Endothelial cell of umbilical vein (primary cell): ENCODE results near the gene GLB1L. TPM values are rescaled to one million over a fixed set of nuclear protein-coding genes. Genes with fewer than 3 reads are reported as not detected.

Experiments
- BruUV-seq: library from RNA; stranded (reverse); fragments of 400-500 nt; replicated peaks from 2 replicates; lab custom pipeline; 2021; lab: Mats Ljungman, UMichigan
- CTCF ChIA-PET: fragments of 300-600, 350-600 bp; sonication (Branson Sonifier 250); formaldehyde crosslinking; loops from one replicate; lab custom pipeline; 2021; ENCODE audit warnings: antibody characterized with exemption, inconsistent platforms; lab: Charles Lee
- POLR2A ChIA-PET: fragments of 300-600, 350-600 bp; sonication (Branson Sonifier 250); formaldehyde crosslinking; loops from one replicate; lab custom pipeline; 2021; ENCODE audit warnings: antibody characterized with exemption, inconsistent platforms; lab: Charles Lee
- DNase-seq: peaks from one replicate; pipeline ENCODE4 v3.0.0-alpha.2; 2011; ENCODE audit warnings: low read depth, low spot score
- FAIRE-seq: peaks from 2 replicates; lab custom pipeline; 2011; peaks lifted over from hg19 to GRCh38; lab: Jason Lieb, UNC
- H2AFZ ChIP-seq: 2 replicates; pipeline ENCODE4 v1.6.0; 2012; ENCODE audit warnings: low read depth, low read length, control low read depth, inconsistent platforms
- H3K27ac ChIP-seq: 2 replicates; pipeline ENCODE4 v1.5.1; 2011; ENCODE audit warnings: low read depth, mild to moderate bottlenecking, control low read depth, low read length, moderate library complexity; ENCODE audit not compliant: insufficient read depth
- H3K27me3 ChIP-seq, 2 experiments: 2 replicates each; pipeline versions ENCODE4 v1.6.0 to v1.6.1; 2011; ENCODE audit warnings: low read length in 2 of 2, mixed read lengths in 1 of 2; ENCODE audit not compliant: control insufficient read depth in 2 of 2, insufficient read depth in 2 of 2
- H3K36me3 ChIP-seq, 2 experiments: 2 replicates in 1 of 2; 3 replicates in 1 of 2; pipeline ENCODE4 v1.5.1; 2011; ENCODE audit warnings: low read length in 2 of 2, mild to moderate bottlenecking in 1 of 2, moderate library complexity in 1 of 2; ENCODE audit not compliant: control insufficient read depth in 2 of 2, insufficient read depth in 2 of 2; ENCODE audit errors: extremely low read depth in 1 of 2
- H3K4me1 ChIP-seq: 3 replicates; pipeline ENCODE4 v1.5.1; 2011; ENCODE audit warnings: mild to moderate bottlenecking, low read length; ENCODE audit not compliant: control insufficient read depth, insufficient read depth; ENCODE audit errors: extremely low read depth
- H3K4me2 ChIP-seq: 2 replicates; pipeline ENCODE4 v1.6.1; 2011; ENCODE audit warnings: low read length, control low read depth, mixed read lengths; ENCODE audit not compliant: insufficient read depth
- H3K4me3 ChIP-seq, 3 experiments: fragments of 200-600 bp in 1 of 3; sonication (generic), shearing (Covaris generic) in 1 of 3; replicated peaks in 1 of 3; 2 replicates each; pipeline ENCODE4 v1.5.1; 2011 to 2016; ENCODE audit warnings: control low read depth in 3 of 3, low read length in 3 of 3, mild to moderate bottlenecking in 2 of 3, inconsistent platforms in 1 of 3, low read depth in 1 of 3, moderate library complexity in 1 of 3; ENCODE audit not compliant: insufficient read depth in 1 of 3
- H3K79me2 ChIP-seq: 2 replicates; pipeline ENCODE4 v1.6.0; 2012; ENCODE audit warnings: low read length, inconsistent platforms; ENCODE audit not compliant: control insufficient read depth, insufficient read depth
- H3K9ac ChIP-seq: replicated peaks from 2 replicates; pipeline ENCODE3; 2011; ENCODE audit warnings: low read length, control low read depth; ENCODE audit not compliant: insufficient read depth; ENCODE audit errors: extremely low read depth
- H3K9me1 ChIP-seq: replicated peaks from 3 replicates; pipeline ENCODE4 v1.6.0; 2011; ENCODE audit warnings: mild to moderate bottlenecking, low read length; ENCODE audit not compliant: control insufficient read depth, insufficient read depth; ENCODE audit errors: extremely low read depth
- H3K9me3 ChIP-seq: replicated peaks from 2 replicates; pipeline ENCODE4 v1.5.1; 2012; ENCODE audit warnings: low read length, inconsistent platforms; ENCODE audit not compliant: control insufficient read depth, insufficient read depth
- H4K20me1 ChIP-seq: replicated peaks from 2 replicates; pipeline ENCODE3; 2011; ENCODE audit warnings: mild to moderate bottlenecking, low read length; ENCODE audit not compliant: control insufficient read depth, insufficient read depth; ENCODE audit errors: extremely low read depth
- EZH2 ChIP-seq: IDR thresholded peaks from 2 replicates; pipeline ENCODE4 v1.6.1; 2012; ENCODE audit warnings: borderline replicate concordance, low read depth, mild to moderate bottlenecking, moderate library complexity, low read length, inconsistent platforms; ENCODE audit not compliant: severe bottlenecking
- FOS ChIP-seq: IDR thresholded peaks from 2 replicates; pipeline ENCODE4 v1.6.1; 2011; ENCODE audit warnings: mild to moderate bottlenecking, low read length, moderate library complexity, borderline replicate concordance; ENCODE audit not compliant: insufficient read depth
- GATA2 ChIP-seq: IDR thresholded peaks from 2 replicates; pipeline ENCODE4 v1.7.0; 2011; ENCODE audit warnings: low read depth, mild to moderate bottlenecking, moderate library complexity, mixed read lengths, low read length; ENCODE audit not compliant: insufficient read length, insufficient read depth
- JUN ChIP-seq: IDR thresholded peaks from 2 replicates; pipeline ENCODE4 v1.6.1; 2011; ENCODE audit warnings: borderline replicate concordance, low read depth; ENCODE audit not compliant: insufficient read length, insufficient read depth
- MYC ChIP-seq: IDR thresholded peaks from one replicate; pipeline ENCODE4 v1.6.1; 2011; ENCODE audit warnings: mild to moderate bottlenecking, low read depth, low read length
- POLR2A ChIP-seq: IDR thresholded peaks from 2 replicates; pipeline ENCODE4 v1.6.1; 2012; ENCODE audit warnings: low read depth, mild to moderate bottlenecking, control low read depth, low read length
- POLR2AphosphoS5 ChIP-seq: IDR thresholded peaks from 2 replicates; pipeline ENCODE4 v1.6.1; 2012; ENCODE audit warnings: low read depth, mild to moderate bottlenecking, control low read depth, low read length, moderate library complexity; ENCODE audit not compliant: insufficient read depth
- dilution Hi-C: fragments of 300-500 bp; cut with MboI; formaldehyde crosslinking; loops from one replicate; pipeline ENCODE4 v1.15.0; 2019; ENCODE audit warnings: low sequenced_read_pairs; ENCODE audit not compliant: extremely low pct_ligation_motif_present
- intact Hi-C: fragments of 100-400 bp; cut with micrococcal nuclease; formaldehyde crosslinking; loops from one replicate; pipeline ENCODE4 v1.10.0; 2022
- polyA plus RNA-seq, 4 experiments: library from polyadenylated mRNA; depleted of rRNA in 3 of 4; stranded (reverse) in 3 of 4; unstranded in 1 of 4; fragments of >200 nt; gene quantifications; 2 replicates each; pipeline versions ENCODE4 v1.2.1 to v1.2.3, GENCODE V29; 2011 to 2012; ENCODE audit warnings: missing spikeins in 1 of 4
- total RNA-seq: library from RNA; stranded (reverse); gene quantifications from 2 replicates; pipeline ENCODE4 v1.2.3, GENCODE V29; 2021
- TF ChIP-seq, protein P1 (sequence below), 2 donors: IDR thresholded peaks; 1 replicate in 1 of 2; 2 replicates in 1 of 2; pipeline ENCODE4 v1.5.1; 2011; ENCODE audit warnings: low read length in 2 of 2, mild to moderate bottlenecking in 2 of 2, moderate library complexity in 2 of 2, control low read depth in 1 of 2, inconsistent platforms in 1 of 2, low read depth in 1 of 2; ENCODE audit not compliant: insufficient read depth in 1 of 2; ENCODE audit errors: extremely low read depth in 1 of 2
- TF ChIP-seq, protein P2 (sequence below): IDR thresholded peaks from 2 replicates; pipeline ENCODE4 v1.6.1; 2011; ENCODE audit not compliant: insufficient read depth, insufficient read length

GLB1L gene
- total and polyA plus RNA-seq, 2 donors (not counting 3 experiments of a cell fraction or from before 2014, with no cell fraction given): 9.2 to 11.9 TPM

DNA sequence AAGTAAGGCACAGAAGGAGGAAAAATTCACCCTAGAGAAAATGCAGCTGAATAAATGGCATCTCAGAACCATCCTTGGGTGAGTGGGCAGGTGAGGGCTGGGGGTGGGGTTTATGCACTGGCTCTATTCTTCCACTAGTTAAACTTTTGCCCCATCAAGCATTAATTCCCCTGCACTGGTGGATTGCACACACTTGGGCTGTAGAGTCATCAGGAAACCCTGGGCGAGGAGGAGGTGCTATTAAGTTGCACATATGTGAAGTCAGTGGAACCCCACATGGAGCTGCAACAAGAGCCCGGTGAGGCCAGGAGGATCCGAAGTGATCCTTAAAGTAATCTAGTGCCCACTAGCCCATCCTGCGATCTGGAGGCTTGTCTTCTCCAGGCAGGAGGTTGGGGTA, 27.1 kb upstream of the GLB1L start:
- no peak for DNase-seq
- FAIRE-seq: no peak
- dilution Hi-C loops (no loop called here), intact Hi-C loops (no loop called here)
- Histone ChIP-seq H3K36me3 (no peaks in the 10 kb centered on the region), H3K4me3 (no peak overlapping the region), H3K79me2 (no peaks in the 10 kb centered on the region), H3K4me2 (no peak overlapping the region), H4K20me1 (no peaks in the 10 kb centered on the region), H3K9ac (no peak overlapping the region), H3K9me3 (no peaks in the 10 kb centered on the region), H2AFZ (no peak overlapping the region), H3K4me1 (no peaks in the 10 kb centered on the region), H3K27me3 (peaks cover 4 to 10% of the 10 kb centered on the region in 2 experiments), H3K9me1 (no peaks in the 10 kb centered on the region), H3K27ac (no peak overlapping the region)
- no peak for TF ChIP-seq EZH2
- no peak for TF ChIP-seq JUN
- no peak for TF ChIP-seq POLR2AphosphoS5
- TF ChIP-seq FOS: no peak
- TF ChIP-seq GATA2: no peak
- TF ChIP-seq, protein P1, sequence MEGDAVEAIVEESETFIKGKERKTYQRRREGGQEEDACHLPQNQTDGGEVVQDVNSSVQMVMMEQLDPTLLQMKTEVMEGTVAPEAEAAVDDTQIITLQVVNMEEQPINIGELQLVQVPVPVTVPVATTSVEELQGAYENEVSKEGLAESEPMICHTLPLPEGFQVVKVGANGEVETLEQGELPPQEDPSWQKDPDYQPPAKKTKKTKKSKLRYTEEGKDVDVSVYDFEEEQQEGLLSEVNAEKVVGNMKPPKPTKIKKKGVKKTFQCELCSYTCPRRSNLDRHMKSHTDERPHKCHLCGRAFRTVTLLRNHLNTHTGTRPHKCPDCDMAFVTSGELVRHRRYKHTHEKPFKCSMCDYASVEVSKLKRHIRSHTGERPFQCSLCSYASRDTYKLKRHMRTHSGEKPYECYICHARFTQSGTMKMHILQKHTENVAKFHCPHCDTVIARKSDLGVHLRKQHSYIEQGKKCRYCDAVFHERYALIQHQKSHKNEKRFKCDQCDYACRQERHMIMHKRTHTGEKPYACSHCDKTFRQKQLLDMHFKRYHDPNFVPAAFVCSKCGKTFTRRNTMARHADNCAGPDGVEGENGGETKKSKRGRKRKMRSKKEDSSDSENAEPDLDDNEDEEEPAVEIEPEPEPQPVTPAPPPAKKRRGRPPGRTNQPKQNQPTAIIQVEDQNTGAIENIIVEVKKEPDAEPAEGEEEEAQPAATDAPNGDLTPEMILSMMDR (IDR thresholded peaks at IDR 0.05; ENCODE audit: extremely low read depth in 1 of 2, insufficient read depth in 1 of 2, low read depth in 1 of 2, low read length in 2 of 2): no peak
- TF ChIP-seq, protein P2, sequence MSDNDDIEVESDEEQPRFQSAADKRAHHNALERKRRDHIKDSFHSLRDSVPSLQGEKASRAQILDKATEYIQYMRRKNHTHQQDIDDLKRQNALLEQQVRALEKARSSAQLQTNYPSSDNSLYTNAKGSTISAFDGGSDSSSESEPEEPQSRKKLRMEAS: no peak
- no peak for TF ChIP-seq MYC
- no peak for TF ChIP-seq POLR2A
- ChIA-PET POLR2A (interaction anchor here (0.5 kb wide), 1 partner anchor 172 kb away, joined by 3 read pairs; no protein-coding TSS in a partner anchor), CTCF (interaction anchor here (0.7 kb wide), 1 partner anchor 23 kb away, joined by 3 read pairs; no protein-coding TSS in a partner anchor)
- BruUV-seq: no TSS peak
